Transverse colon (tissue), 4 donors: ENCODE data around the gene SLC17A9. TPM values are rescaled to one million over a fixed set of nuclear protein-coding genes. Genes with fewer than 3 reads are reported as not detected.

Experiments used
- DNase-seq: peaks from one replicate; pipeline ENCODE4 v3.0.0-alpha.2; 2019
- H3K27ac ChIP-seq, 4 donors: fragments of 200-600 bp; sonication (generic); 2 replicates each; pipeline ENCODE4 v1.5.1; 2016 to 2018; ENCODE audit warnings: inconsistent platforms in 4 of 4
- H3K27me3 ChIP-seq: fragments of 200-600 bp; sonication (generic); 2 replicates; pipeline ENCODE4 v1.5.1; 2017; ENCODE audit warnings: inconsistent platforms
- H3K36me3 ChIP-seq, 4 donors: fragments of 200-600 bp; sonication (generic); 2 replicates each; pipeline ENCODE4 v1.5.1; 2017 to 2019; ENCODE audit warnings: inconsistent platforms in 4 of 4
- H3K4me1 ChIP-seq, 4 donors: fragments of 200-600 bp; sonication (generic); 2 replicates each; pipeline ENCODE4 v1.5.1; 2017 to 2020; ENCODE audit warnings: inconsistent platforms in 4 of 4
- H3K4me3 ChIP-seq, 4 donors: fragments of 200-600 bp; sonication (generic); 1 replicate in 1 of 4; 2 replicates in 3 of 4; pipeline versions ENCODE4 v1.5.1 to v1.6.1; 2017 to 2019; ENCODE audit warnings: inconsistent platforms in 4 of 4
- H3K9me3 ChIP-seq, 2 donors: fragments of 200-600 bp; sonication (generic); 2 replicates each; pipeline ENCODE4 v1.5.1; 2017 to 2019; ENCODE audit warnings: inconsistent platforms in 2 of 2
- EP300 ChIP-seq: sonication (generic); formaldehyde crosslinking; IDR thresholded peaks from one replicate; pipeline ENCODE4 v1.6.1; 2017; ENCODE audit warnings: antibody characterized with exemption, low read depth
- POLR2A ChIP-seq: fragments of 450-650 bp; IDR thresholded peaks from one replicate; pipeline ENCODE4 v1.6.1; 2016; ENCODE audit warnings: antibody characterized with exemption, mild to moderate bottlenecking, moderate library complexity
- POLR2AphosphoS5 ChIP-seq, 3 donors: sonication (generic); formaldehyde crosslinking; IDR thresholded peaks; one replicate each; pipeline ENCODE4 v1.6.1; 2016; ENCODE audit warnings: antibody characterized with exemption in 3 of 3
- WGBS, 2 donors: methylation state at CpG; one replicate each; pipeline ENCODE4 v1.1.5; 2018; ENCODE audit warnings: low coverage in 1 of 2; 5-methylcytosine and 5-hydroxymethylcytosine counted together
- in situ Hi-C, 4 donors: fragments of 200-750 bp; cut with MboI; loops; one replicate each; pipeline versions ENCODE4 v1.15.0 to v1.15.1; 2017; ENCODE audit warnings: low sequenced_read_pairs in 3 of 4, low pct_ligation_motif_present in 1 of 4, low pct_unique_long_range_greater_than_20kb in 1 of 4
- intact Hi-C: fragments of 100-400 bp; cut with DNase I; formaldehyde crosslinking; loops from one replicate; pipeline ENCODE4 v1.15.1; 2023; ENCODE audit warnings: low total_unique reads
- total RNA-seq, 4 donors: library from RNA; depleted of rRNA; stranded (reverse); fragments of >200 nt; gene quantifications; one replicate each; pipeline ENCODE4 v1.1.0, GENCODE V29; 2016
- TF ChIP-seq, protein P1 (sequence below), 5 experiments: fragments of 200-600 bp in 3 of 5; fragments of 450-650 bp in 2 of 5; sonication (generic) in 3 of 5; IDR thresholded peaks; 1 replicate in 2 of 5; 2 replicates in 3 of 5; pipeline ENCODE4 v1.5.1; 2016 to 2017; ENCODE audit warnings: antibody characterized with exemption in 5 of 5, inconsistent platforms in 3 of 5, mild to moderate bottlenecking in 2 of 5, moderate library complexity in 1 of 5

SLC17A9 gene
- total RNA-seq, 4 donors from 2014 or later: 2.8 to 32.9 (median 4.6) TPM

DNA sequence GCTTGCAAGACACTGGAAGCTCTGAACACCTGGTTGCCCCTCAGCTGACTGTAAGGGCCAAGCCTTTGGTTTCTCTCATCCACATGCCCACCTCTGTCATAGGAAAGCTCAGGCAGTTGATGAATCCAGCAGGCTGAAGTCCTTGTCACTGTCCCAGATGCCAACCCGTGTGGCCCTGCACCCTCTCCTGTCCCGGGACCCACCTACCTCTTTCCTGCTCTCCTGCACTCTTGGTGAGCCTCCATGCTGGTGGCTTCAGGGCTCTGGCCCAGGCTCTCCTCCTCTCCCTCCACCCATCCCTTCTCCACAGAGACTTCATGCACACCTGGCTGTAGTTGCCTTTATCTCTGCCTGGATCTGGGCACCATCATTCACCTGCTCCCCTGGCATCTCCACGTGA, 18.5 kb upstream of the SLC17A9 start:
- Histone ChIP-seq H3K9me3 (no peaks in the 10 kb centered on the region), H3K36me3 (no peaks in the 10 kb centered on the region), H3K4me1 (peaks cover 13 to 39% (median 30%) of the 10 kb centered on the region in 4 donors), H3K27ac (no peak overlapping the region), H3K4me3 (no peak overlapping the region), H3K27me3 (no peaks in the 10 kb centered on the region)
- intact Hi-C loops (no loop called here), in situ Hi-C loops (no loop called here)
- DNase-seq: no peak
- WGBS, 2 donors: 83 to 100% methylated on average over 2 to 3 of the region's 3 CpGs
- TF ChIP-seq, protein P1, sequence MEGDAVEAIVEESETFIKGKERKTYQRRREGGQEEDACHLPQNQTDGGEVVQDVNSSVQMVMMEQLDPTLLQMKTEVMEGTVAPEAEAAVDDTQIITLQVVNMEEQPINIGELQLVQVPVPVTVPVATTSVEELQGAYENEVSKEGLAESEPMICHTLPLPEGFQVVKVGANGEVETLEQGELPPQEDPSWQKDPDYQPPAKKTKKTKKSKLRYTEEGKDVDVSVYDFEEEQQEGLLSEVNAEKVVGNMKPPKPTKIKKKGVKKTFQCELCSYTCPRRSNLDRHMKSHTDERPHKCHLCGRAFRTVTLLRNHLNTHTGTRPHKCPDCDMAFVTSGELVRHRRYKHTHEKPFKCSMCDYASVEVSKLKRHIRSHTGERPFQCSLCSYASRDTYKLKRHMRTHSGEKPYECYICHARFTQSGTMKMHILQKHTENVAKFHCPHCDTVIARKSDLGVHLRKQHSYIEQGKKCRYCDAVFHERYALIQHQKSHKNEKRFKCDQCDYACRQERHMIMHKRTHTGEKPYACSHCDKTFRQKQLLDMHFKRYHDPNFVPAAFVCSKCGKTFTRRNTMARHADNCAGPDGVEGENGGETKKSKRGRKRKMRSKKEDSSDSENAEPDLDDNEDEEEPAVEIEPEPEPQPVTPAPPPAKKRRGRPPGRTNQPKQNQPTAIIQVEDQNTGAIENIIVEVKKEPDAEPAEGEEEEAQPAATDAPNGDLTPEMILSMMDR (IDR thresholded peaks at IDR 0.05): no peak
- TF ChIP-seq POLR2AphosphoS5 (IDR thresholded peaks at IDR 0.05): no peak

DNA sequence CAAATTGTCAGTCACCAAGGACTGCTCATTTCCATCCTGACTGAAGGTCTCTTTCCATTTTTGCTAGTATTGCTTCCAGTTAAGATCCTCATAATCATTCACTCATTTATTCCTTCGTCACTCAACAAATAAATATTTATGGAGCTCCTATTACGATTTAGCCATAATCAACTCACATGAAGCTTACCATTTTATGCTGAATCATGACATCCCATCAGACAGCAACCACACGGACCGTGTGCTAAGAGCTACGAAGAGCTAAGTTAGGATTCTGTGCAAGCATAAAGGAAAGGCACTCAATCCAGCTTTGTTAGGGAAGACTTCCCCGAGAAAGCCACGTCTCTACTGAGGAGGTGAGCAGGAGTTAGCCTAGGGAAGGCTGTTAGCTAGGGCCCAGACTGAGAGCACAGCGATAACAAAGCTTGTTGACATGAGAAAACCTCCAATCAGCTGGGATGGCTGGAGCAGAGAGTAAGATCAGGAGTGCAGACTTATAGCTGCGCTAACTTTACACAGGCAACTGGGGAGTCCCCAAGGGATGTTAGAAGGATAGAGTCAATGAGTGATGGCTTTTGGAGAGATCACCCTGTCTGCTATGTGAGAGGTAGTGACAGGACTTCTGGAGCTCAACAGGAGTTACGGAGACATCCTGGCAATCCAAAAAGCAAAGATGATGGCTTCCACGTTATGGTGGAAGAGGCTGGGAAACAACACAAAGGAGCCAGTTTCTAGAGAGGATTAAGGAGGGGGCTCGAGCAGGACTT, 17.1 kb upstream of the SLC17A9 start:
- peaks cover 23 to 42% (median 32%) of the 10 kb centered on the region in 4 donors for H3K4me1 ChIP-seq
- intact Hi-C loops: no loop called here
- 86 to 87% methylated on average over 2 to 12 of the region's 12 CpGs for WGBS, 2 donors

DNA sequence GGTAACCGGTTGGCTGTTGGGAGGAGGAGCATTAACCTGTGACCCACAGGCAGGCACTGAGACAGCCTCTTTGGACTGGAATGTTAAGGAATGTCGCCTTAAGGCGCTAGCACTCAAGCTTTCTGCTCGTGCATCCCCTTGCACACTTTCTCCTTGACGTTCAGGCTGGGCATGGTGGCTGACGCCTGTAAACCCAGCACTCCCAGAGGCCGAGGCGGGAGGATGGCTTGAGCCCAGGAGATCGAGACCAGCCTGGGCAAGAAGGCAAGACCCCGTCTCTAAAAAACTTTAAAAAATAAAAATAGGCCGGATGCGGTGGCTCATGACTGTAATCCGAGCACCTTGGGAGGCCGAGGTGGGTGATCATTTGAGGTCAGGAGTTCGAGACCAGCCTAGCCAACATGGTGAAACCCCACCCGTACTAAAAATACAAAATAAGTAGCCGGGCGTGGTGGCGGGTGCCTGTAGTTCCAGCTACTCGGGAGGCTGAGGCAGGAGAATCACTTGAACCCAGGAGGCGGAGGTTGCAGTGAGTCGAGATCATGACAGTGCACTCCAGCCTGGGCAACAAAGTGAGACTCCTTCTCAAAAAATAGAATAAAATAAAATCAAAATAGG, 16.4 kb upstream of the SLC17A9 start:
- intact Hi-C loops: no loop called here
- WGBS, 2 donors: 90% methylated on average over 22 of the region's 22 CpGs; no CpG with 5 or more reads in 1 of the 2 donors
- TF ChIP-seq POLR2A (no peak), EP300 (no peak)
- TF ChIP-seq, protein P1 (IDR thresholded peaks at IDR 0.05): no peak
- Histone ChIP-seq H3K27ac (no peak overlapping the region), H3K9me3 (no peaks in the 10 kb centered on the region), H3K4me3 (peak overlapping the region in 1 of 4 donors; percentile 88), H3K27me3 (no peaks in the 10 kb centered on the region), H3K4me1 (peaks cover 23 to 48% (median 38%) of the 10 kb centered on the region in 4 donors), H3K36me3 (no peaks in the 10 kb centered on the region)
- in situ Hi-C loops: no loop called here
- DNase-seq: no peak

More for the DNA sequence above, 17.1 kb upstream of the SLC17A9 start:
- DNase-seq: no peak
- Histone ChIP-seq H3K27me3 (no peaks in the 10 kb centered on the region), H3K27ac (no peak overlapping the region), H3K4me3 (no peak overlapping the region), H3K9me3 (no peaks in the 10 kb centered on the region), H3K36me3 (no peaks in the 10 kb centered on the region)
- no peak for TF ChIP-seq POLR2A
- TF ChIP-seq EP300: no peak
- TF ChIP-seq POLR2AphosphoS5 (IDR thresholded peaks at IDR 0.05): no peak
- TF ChIP-seq, protein P1 (IDR thresholded peaks at IDR 0.05): no peak
- in situ Hi-C loops: no loop called here

DNA sequence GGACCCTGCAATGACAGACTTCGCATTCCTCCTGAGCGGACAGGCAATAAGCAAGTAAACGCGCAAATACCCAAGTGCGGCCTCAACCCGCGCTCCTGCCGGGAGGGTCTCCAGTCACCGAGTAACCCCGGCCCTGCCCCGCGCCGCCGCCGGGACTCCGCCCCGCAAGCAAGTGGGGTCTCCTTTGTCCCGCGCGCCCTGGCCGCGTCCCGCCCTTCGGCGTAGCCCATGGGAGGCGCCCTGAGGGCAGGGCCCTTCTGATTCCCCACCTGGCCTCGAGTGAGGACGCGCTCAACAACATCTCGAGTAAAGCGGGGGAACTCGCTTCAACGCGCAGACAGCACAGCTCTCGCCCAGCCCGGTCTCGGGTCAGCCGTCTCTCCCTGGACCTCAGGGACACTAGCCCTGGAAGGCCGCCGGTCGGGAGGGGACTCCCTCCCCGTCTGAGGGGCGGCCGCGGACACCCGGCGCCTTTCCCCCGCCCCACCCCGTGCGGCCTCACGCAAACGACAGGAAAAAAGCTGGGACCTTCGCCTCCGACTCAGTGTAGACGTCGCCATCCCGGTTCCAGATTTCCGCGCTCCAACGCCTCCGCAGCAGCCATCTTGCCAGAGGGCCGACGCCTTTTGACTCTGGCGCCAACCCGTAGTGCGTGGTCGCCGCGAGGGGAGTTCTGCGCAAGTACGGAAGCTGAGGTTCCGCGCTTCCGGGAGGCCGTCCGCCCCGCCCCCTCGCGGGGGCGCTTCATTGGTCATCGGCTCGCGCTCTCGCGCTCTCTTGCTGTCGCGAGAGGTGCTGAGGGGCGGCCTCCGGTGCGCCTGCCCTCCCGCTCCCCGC, 15.0 kb upstream of the SLC17A9 start:
- no peaks in the 10 kb centered on the region for H3K9me3 ChIP-seq
- WGBS, 2 donors: 0% methylated on average over 79 of the region's 92 CpGs; no CpG with 5 or more reads in 1 of the 2 donors
- intact Hi-C loops (no loop called here), in situ Hi-C loops (no loop called here)
- TF ChIP-seq POLR2A (peak; percentile 84), EP300 (no peak), POLR2AphosphoS5 (IDR thresholded peaks at IDR 0.05) (peak; percentile 93 to 96 (median 94))
- TF ChIP-seq, protein P1 (IDR thresholded peaks at IDR 0.05): no peak
- H3K4me1 ChIP-seq: peaks cover 23 to 48% (median 38%) of the 10 kb centered on the region in 4 donors
- DNase-seq: peak; percentile 98
- peak overlapping the region; percentile 88 to 99 (median 94) for H3K4me3 ChIP-seq
- H3K27ac ChIP-seq: peak overlapping the region; percentile 92 to 99 (median 96)
- peaks cover 0 to 3% (median 0%) of the 10 kb centered on the region in 4 donors for H3K36me3 ChIP-seq
- H3K27me3 ChIP-seq: no peaks in the 10 kb centered on the region
